ENCODE data around the gene TLE7. TPM values are rescaled to one million over a fixed set of nuclear protein-coding genes. Genes with fewer than 3 reads are reported as not detected.

The TLE7 gene
- total RNA-seq, 2 donors from 2014 or later = 0.22 to 0.24 TPM

- no peak overlapping the region for H3K27ac Mint-ChIP-seq
- Histone ChIP-seq H3K27me3 (ENCODE audit: control insufficient read depth, insufficient read depth, low read length, poor library complexity, severe bottlenecking) (no peaks in the 10 kb centered on the region), H3K4me3 (ENCODE audit: low read length) (no peak overlapping the region), H3K27ac (ENCODE audit: low read depth, low read length) (no peak overlapping the region), H3K9me3 (ENCODE audit: control insufficient read depth, low read length) (no peaks in the 10 kb centered on the region), H3K4me1 (ENCODE audit: control insufficient read depth, insufficient read depth, low read length) (no peaks in the 10 kb centered on the region), H3K9ac (ENCODE audit: extremely low read depth, low read length, poor library complexity, severe bottlenecking) (no peak overlapping the region), H3K36me3 (ENCODE audit: control insufficient read depth, insufficient read depth, low read length) (peaks cover 10% of the 10 kb centered on the region)
- H3K36me3 Mint-ChIP-seq (ENCODE audit: low read depth) = peaks cover 11% of the 10 kb centered on the region
- H3K9me3 Mint-ChIP-seq = no peaks in the 10 kb centered on the region
- H3K27me3 Mint-ChIP-seq (ENCODE audit: insufficient read depth) = no peaks in the 10 kb centered on the region
- H3K4me1 Mint-ChIP-seq = no peaks in the 10 kb centered on the region
- DNase-seq = no peak
- 92 to 100% methylated on average over 1 to 3 of the region's 3 CpGs for WGBS, 2 experiments (ENCODE audit: insufficient coverage in 1 of 2, insufficient read length in 1 of 2)
- no peak overlapping the region for H3K4me3 Mint-ChIP-seq
- TF ChIP-seq, protein P1, sequence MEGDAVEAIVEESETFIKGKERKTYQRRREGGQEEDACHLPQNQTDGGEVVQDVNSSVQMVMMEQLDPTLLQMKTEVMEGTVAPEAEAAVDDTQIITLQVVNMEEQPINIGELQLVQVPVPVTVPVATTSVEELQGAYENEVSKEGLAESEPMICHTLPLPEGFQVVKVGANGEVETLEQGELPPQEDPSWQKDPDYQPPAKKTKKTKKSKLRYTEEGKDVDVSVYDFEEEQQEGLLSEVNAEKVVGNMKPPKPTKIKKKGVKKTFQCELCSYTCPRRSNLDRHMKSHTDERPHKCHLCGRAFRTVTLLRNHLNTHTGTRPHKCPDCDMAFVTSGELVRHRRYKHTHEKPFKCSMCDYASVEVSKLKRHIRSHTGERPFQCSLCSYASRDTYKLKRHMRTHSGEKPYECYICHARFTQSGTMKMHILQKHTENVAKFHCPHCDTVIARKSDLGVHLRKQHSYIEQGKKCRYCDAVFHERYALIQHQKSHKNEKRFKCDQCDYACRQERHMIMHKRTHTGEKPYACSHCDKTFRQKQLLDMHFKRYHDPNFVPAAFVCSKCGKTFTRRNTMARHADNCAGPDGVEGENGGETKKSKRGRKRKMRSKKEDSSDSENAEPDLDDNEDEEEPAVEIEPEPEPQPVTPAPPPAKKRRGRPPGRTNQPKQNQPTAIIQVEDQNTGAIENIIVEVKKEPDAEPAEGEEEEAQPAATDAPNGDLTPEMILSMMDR (conservative IDR thresholded peaks at IDR 0.05) = no peak
Observed at GRCh38 chr16:71474864-71475263, 33.0 kb upstream of the TLE7 start.

DNA sequence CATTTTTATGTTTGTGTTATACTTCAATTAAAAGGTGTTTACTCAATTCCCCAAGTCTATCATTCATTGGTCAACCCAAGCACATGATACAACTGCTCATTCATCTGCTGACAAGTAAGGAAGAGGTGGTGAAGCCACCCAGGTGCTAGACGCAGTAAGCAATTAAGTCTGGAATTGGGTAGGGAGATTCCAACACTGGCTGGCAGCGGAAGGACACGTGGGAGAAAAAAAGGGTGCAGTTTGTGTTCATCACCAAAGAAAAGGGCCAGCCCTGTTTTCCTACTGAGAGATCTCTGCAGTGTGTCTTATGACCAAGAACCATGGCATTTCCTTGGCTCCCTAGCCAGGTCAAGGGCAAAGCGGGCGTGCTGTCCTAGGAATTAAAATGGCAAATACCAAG lies 32.0 kb upstream of the TLE7 start:
- Histone ChIP-seq H3K27ac (ENCODE audit: low read depth, low read length) (no peak overlapping the region), H3K4me1 (ENCODE audit: control insufficient read depth, insufficient read depth, low read length) (no peaks in the 10 kb centered on the region), H3K4me3 (ENCODE audit: low read length) (no peak overlapping the region), H3K9ac (ENCODE audit: extremely low read depth, low read length, poor library complexity, severe bottlenecking) (no peak overlapping the region), H3K36me3 (ENCODE audit: control insufficient read depth, insufficient read depth, low read length) (peaks cover 10% of the 10 kb centered on the region), H3K9me3 (ENCODE audit: control insufficient read depth, low read length) (no peaks in the 10 kb centered on the region), H3K27me3 (ENCODE audit: control insufficient read depth, insufficient read depth, low read length, poor library complexity, severe bottlenecking) (no peaks in the 10 kb centered on the region)
- Mint-ChIP-seq H3K4me3 (no peak overlapping the region), H3K9me3 (no peaks in the 10 kb centered on the region), H3K4me1 (no peaks in the 10 kb centered on the region), H3K27me3 (ENCODE audit: insufficient read depth) (no peaks in the 10 kb centered on the region), H3K27ac (no peak overlapping the region), H3K36me3 (ENCODE audit: low read depth) (peaks cover 11% of the 10 kb centered on the region)
- TF ChIP-seq, protein P1 (conservative IDR thresholded peaks at IDR 0.05) = no peak
- 89 to 100% methylated on average over 2 to 5 of the region's 5 CpGs for WGBS, 2 experiments (ENCODE audit: insufficient coverage in 1 of 2, insufficient read length in 1 of 2)
- DNase-seq = no peak

- no peak overlapping the region for H3K9ac ChIP-seq (ENCODE audit: extremely low read depth, low read length, poor library complexity, severe bottlenecking)
- Mint-ChIP-seq H3K27me3 (ENCODE audit: insufficient read depth) (no peaks in the 10 kb centered on the region), H3K9me3 (no peaks in the 10 kb centered on the region), H3K4me3 (no peak overlapping the region), H3K36me3 (ENCODE audit: low read depth) (peaks cover 11% of the 10 kb centered on the region), H3K27ac (no peak overlapping the region), H3K4me1 (no peaks in the 10 kb centered on the region)
- H3K9me3 ChIP-seq (ENCODE audit: control insufficient read depth, low read length) = no peaks in the 10 kb centered on the region
- H3K27ac ChIP-seq (ENCODE audit: low read depth, low read length) = no peak overlapping the region
- no peak for DNase-seq
- TF ChIP-seq, protein P1 (conservative IDR thresholded peaks at IDR 0.05) = no peak
- WGBS, 2 experiments (ENCODE audit: insufficient coverage in 1 of 2, insufficient read length in 1 of 2) = 95 to 100% methylated on average over 1 to 2 of the region's 2 CpGs
- H3K4me1 ChIP-seq (ENCODE audit: control insufficient read depth, insufficient read depth, low read length) = no peaks in the 10 kb centered on the region
- H3K27me3 ChIP-seq (ENCODE audit: control insufficient read depth, insufficient read depth, low read length, poor library complexity, severe bottlenecking) = no peaks in the 10 kb centered on the region
- H3K36me3 ChIP-seq (ENCODE audit: control insufficient read depth, insufficient read depth, low read length) = peaks cover 10% of the 10 kb centered on the region
- H3K4me3 ChIP-seq (ENCODE audit: low read length) = no peak overlapping the region
Observed at GRCh38 chr16:71472931-71473330, 31.1 kb upstream of the TLE7 start.

Data from endodermal cell (in vitro differentiated cells).